Islet precursor cell (in vitro differentiated cells): ENCODE measurements around the gene CALML3.

ENCODE experiments used
- DNase-seq: peaks from one replicate; pipeline ENCODE4 v3.0.0-alpha.2; 2018

Gene CALML3

GRCh38 chr10:5573968-5574641 lies 49.3 kb downstream of the CALML3 start:
- DNase-seq = peak; percentile 77

GRCh38 chr10:5574642-5575131 lies 49.9 kb downstream of the CALML3 start:
- peak; percentile 60 for DNase-seq

GRCh38 chr10:5575144-5575481 lies 50.4 kb downstream of the CALML3 start:
- no peak for DNase-seq

GRCh38 chr10:5575482-5576153 lies 50.9 kb downstream of the CALML3 start:
- peak; percentile 69 for DNase-seq

- no peak for DNase-seq
Observed at GRCh38 chr10:5576154-5576748, 51.5 kb downstream of the CALML3 start.
